Colonic mucosa (tissue), 4 donors: ENCODE results near the gene JAKMIP1. TPM values are rescaled to one million over a fixed set of nuclear protein-coding genes. Genes with fewer than 3 reads are reported as not detected.

Experiments
- DNase-seq: peaks from one replicate; pipeline ENCODE4 v3.0.0-alpha.2; 2020
- H3K27ac ChIP-seq: fragments of 200-600 bp; one replicate; pipeline ENCODE4 v1.8.0; 2021
- H3K27me3 ChIP-seq: fragments of 200-600 bp; one replicate; pipeline ENCODE4 v1.8.0; 2021
- H3K36me3 ChIP-seq: fragments of 200-600 bp; one replicate; pipeline ENCODE4 v1.8.0; 2021
- H3K4me1 ChIP-seq: fragments of 200-600 bp; one replicate; pipeline ENCODE4 v1.8.0; 2021; ENCODE audit warnings: mild to moderate bottlenecking
- H3K4me3 ChIP-seq: fragments of 200-600 bp; one replicate; pipeline ENCODE4 v1.8.0; 2021
- H3K9ac ChIP-seq, 2 donors: one replicate each; pipeline ENCODE4 v1.7.0; 2013; ENCODE audit warnings: control low read depth in 2 of 2, low read depth in 2 of 2, low read length in 2 of 2
- H3K9me3 ChIP-seq: fragments of 200-600 bp; one replicate; pipeline ENCODE4 v1.8.0; 2021
- intact Hi-C: fragments of 100-400 bp; cut with DNase I; formaldehyde crosslinking; loops from one replicate; pipeline ENCODE4 v1.14.1; 2022
- total RNA-seq, 2 donors: library from RNA; stranded (reverse); fragmentation: NEBNext Ultra II Directional in 1 of 2; extraction: Animal tissue kit (Norgen Biotek cat#: 25700) in 1 of 2; gene quantifications; one replicate each; pipeline ENCODE4 v1.2.1, GENCODE V29; 2021
- TF ChIP-seq, protein P1 (sequence below): fragments of 200-600 bp; IDR thresholded peaks from one replicate; pipeline ENCODE4 v1.8.0; 2022; ENCODE audit warnings: antibody characterized with exemption, mild to moderate bottlenecking
- donor health status: healthy.
- donor health status: DM: no; HTN: no; CAD: no.
- donor health status: DM: no; HTN: no; CAD: no.

JAKMIP1 gene
- total RNA-seq, 2 donors from 2014 or later, result 0.19 to 0.42 TPM

- Histone ChIP-seq H3K4me1 (no peaks in the 10 kb centered on the region), H3K27ac (no peak overlapping the region), H3K9ac (no peak overlapping the region), H3K36me3 (no peaks in the 10 kb centered on the region), H3K27me3 (no peaks in the 10 kb centered on the region), H3K4me3 (no peak overlapping the region), H3K9me3 (no peaks in the 10 kb centered on the region)
- no peak for DNase-seq
- intact Hi-C loops, result no loop called here
- TF ChIP-seq, protein P1, sequence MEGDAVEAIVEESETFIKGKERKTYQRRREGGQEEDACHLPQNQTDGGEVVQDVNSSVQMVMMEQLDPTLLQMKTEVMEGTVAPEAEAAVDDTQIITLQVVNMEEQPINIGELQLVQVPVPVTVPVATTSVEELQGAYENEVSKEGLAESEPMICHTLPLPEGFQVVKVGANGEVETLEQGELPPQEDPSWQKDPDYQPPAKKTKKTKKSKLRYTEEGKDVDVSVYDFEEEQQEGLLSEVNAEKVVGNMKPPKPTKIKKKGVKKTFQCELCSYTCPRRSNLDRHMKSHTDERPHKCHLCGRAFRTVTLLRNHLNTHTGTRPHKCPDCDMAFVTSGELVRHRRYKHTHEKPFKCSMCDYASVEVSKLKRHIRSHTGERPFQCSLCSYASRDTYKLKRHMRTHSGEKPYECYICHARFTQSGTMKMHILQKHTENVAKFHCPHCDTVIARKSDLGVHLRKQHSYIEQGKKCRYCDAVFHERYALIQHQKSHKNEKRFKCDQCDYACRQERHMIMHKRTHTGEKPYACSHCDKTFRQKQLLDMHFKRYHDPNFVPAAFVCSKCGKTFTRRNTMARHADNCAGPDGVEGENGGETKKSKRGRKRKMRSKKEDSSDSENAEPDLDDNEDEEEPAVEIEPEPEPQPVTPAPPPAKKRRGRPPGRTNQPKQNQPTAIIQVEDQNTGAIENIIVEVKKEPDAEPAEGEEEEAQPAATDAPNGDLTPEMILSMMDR, result no peak
Observed at GRCh38 chr4:6055436-6055835, 144.9 kb downstream of the JAKMIP1 start.

DNA sequence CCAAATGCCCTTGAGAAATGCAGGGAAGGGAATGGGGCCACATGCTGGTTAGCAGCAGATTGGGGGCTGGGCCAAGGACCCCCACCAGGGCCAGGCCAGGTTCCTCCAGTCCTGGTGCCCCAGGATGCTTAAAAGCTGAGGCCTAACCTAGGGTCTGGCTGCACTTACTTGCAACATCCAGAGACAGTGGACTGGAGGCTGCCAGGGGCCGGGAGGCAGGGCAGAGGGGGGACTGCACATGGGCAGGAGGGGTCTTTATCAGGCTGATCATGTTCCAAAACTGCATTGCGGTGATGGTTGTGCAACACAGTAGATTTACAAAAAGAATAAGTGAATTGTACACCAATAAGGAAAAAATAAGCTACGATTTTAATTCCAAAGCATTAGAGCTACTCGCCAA is 145.3 kb downstream of the JAKMIP1 start:
- no peak overlapping the region for H3K9ac ChIP-seq
- TF ChIP-seq, protein P1, result no peak
- H3K27me3 ChIP-seq, result no peaks in the 10 kb centered on the region

GRCh38 chr4:6054162-6054922 is 146.0 kb downstream of the JAKMIP1 start:
- TF ChIP-seq, protein P1, result no peak
- Histone ChIP-seq H3K27ac (no peak overlapping the region), H3K4me3 (no peak overlapping the region), H3K9me3 (no peaks in the 10 kb centered on the region), H3K9ac (no peak overlapping the region), H3K36me3 (no peaks in the 10 kb centered on the region), H3K4me1 (no peaks in the 10 kb centered on the region), H3K27me3 (no peaks in the 10 kb centered on the region)
- DNase-seq, result no peak
- intact Hi-C loops, result no loop called here

More for the DNA sequence above, 145.3 kb downstream of the JAKMIP1 start:
- H3K4me3 ChIP-seq, result no peak overlapping the region
- H3K27ac ChIP-seq, result no peak overlapping the region
- no peaks in the 10 kb centered on the region for H3K9me3 ChIP-seq
- H3K36me3 ChIP-seq, result no peaks in the 10 kb centered on the region
- intact Hi-C loops, result no loop called here
- DNase-seq, result no peak
- no peaks in the 10 kb centered on the region for H3K4me1 ChIP-seq

- Histone ChIP-seq H3K36me3 (no peaks in the 10 kb centered on the region), H3K9ac (no peak overlapping the region), H3K4me3 (no peak overlapping the region), H3K4me1 (no peaks in the 10 kb centered on the region), H3K9me3 (no peaks in the 10 kb centered on the region), H3K27me3 (no peaks in the 10 kb centered on the region), H3K27ac (no peak overlapping the region)
- intact Hi-C loops, result no loop called here
- no peak for DNase-seq
- TF ChIP-seq, protein P1, result no peak
Observed at GRCh38 chr4:6052679-6053078, 147.7 kb downstream of the JAKMIP1 start.

- H3K9ac ChIP-seq, result no peak overlapping the region
- TF ChIP-seq, protein P1, result no peak
- no peaks in the 10 kb centered on the region for H3K27me3 ChIP-seq
- H3K36me3 ChIP-seq, result no peaks in the 10 kb centered on the region
- DNase-seq, result no peak
- intact Hi-C loops, result no loop called here
- H3K4me1 ChIP-seq, result no peaks in the 10 kb centered on the region
- no peaks in the 10 kb centered on the region for H3K9me3 ChIP-seq
- no peak overlapping the region for H3K4me3 ChIP-seq
- H3K27ac ChIP-seq, result no peak overlapping the region
Observed at GRCh38 chr4:6050551-6050950, 149.8 kb downstream of the JAKMIP1 start.
